Left ventricle myocardium superior (tissue), 1 donor: ENCODE results near the gene AMN1. TPM values are rescaled to one million over a fixed set of nuclear protein-coding genes. Genes with fewer than 3 reads are reported as not detected.
A peak's percentile ranks its signal among the peaks of the same experiment; 100 is the strongest.
"Not testable (repeated sequence)": the region's sequence is repeated elsewhere in the genome, so short reads cannot be mapped to it uniquely, and the experiment has no call there.

Experiments used
- ATAC-seq: fragments of 200-7000 bp; cut with Tn5 transposase; one replicate; pipeline ENCODE4 v1.9.1; 2020; ENCODE audit warnings: mild to moderate bottlenecking, moderate library complexity
- DNase-seq: peaks from one replicate; pipeline ENCODE4 v3.0.0-alpha.2; 2020
- intact Hi-C: fragments of 100-400 bp; cut with micrococcal nuclease; formaldehyde crosslinking; loops from one replicate; pipeline ENCODE4 v1.11.0; 2022
- total RNA-seq: library from RNA; stranded (reverse); fragmentation: NEBNext Ultra II Directional; extraction: Animal tissue kit (Norgen Biotek cat#: 25700); gene quantifications from one replicate; pipeline ENCODE4 v1.2.1, GENCODE V29; 2021
- donor health status: DM: no; HTN: yes; CAD: no; lungs with severe emphysema.

Gene AMN1
- total RNA-seq, 1 donor from 2014 or later = 16.7 TPM

- ATAC-seq, DNase-seq, intact Hi-C loops: not testable (repeated sequence)
These were observed 20.7 kb downstream of the AMN1 start for GRCh38 chr12:31708118-31708517.

GRCh38 chr12:31705621-31706020, 23.2 kb downstream of the AMN1 start:
- ATAC-seq (no peak), DNase-seq (no peak)
- intact Hi-C loops = no loop called here

- intact Hi-C loops = no loop called here
- ATAC-seq (no peak), DNase-seq (no peak)
These were observed 26.8 kb downstream of the AMN1 start for GRCh38 chr12:31702047-31702446.

- intact Hi-C loops = loop anchor here (10.0 kb wide), 1 partner anchor 625 kb away; no protein-coding TSS in a partner anchor
- DNase-seq, ATAC-seq: not testable (repeated sequence)
These were observed 38.9 kb downstream of the AMN1 start for GRCh38 chr12:31689921-31690320.

GRCh38 chr12:31687101-31687527, 41.7 kb downstream of the AMN1 start:
- ATAC-seq = peak; percentile 43
- intact Hi-C loops = loop anchor here (10.0 kb wide), 1 partner anchor 628 kb away; no protein-coding TSS in a partner anchor
- DNase-seq = no peak

GRCh38 chr12:31685801-31686200, 43.0 kb downstream of the AMN1 start:
- intact Hi-C loops = loop anchor here (10.0 kb wide), 1 partner anchor 629 kb away; no protein-coding TSS in a partner anchor
- ATAC-seq (no peak), DNase-seq (no peak)

- DNase-seq (peak; percentile 37), ATAC-seq (peak; percentile 74)
- intact Hi-C loops = loop anchor here (5.0 to 10.0 kb wide), 2 partner anchors 380 to 632 kb away; no protein-coding TSS in a partner anchor
These were observed 46.5 kb downstream of the AMN1 start for GRCh38 chr12:31682136-31682962.

- intact Hi-C loops = no loop called here
- ATAC-seq = no peak
These were observed 56.3 kb downstream of the AMN1 start for GRCh38 chr12:31672521-31672920.

GRCh38 chr12:31669582-31669981, 59.2 kb downstream of the AMN1 start:
- DNase-seq, ATAC-seq, intact Hi-C loops: not testable (repeated sequence)

More at GRCh38 chr12:31672521-31672920, 56.3 kb downstream of the AMN1 start:
- DNase-seq = no peak

GRCh38 chr12:31669020-31669419, 59.8 kb downstream of the AMN1 start:
- ATAC-seq = no peak
- no peak for DNase-seq
- intact Hi-C loops = no loop called here

GRCh38 chr12:31664038-31664437, 64.8 kb downstream of the AMN1 start:
- DNase-seq (no peak), ATAC-seq (no peak)
- intact Hi-C loops = no loop called here

- intact Hi-C loops = no loop called here
- no peak for ATAC-seq
- no peak for DNase-seq
These were observed 65.2 kb downstream of the AMN1 start for GRCh38 chr12:31663576-31663975.

- intact Hi-C loops = no loop called here
These were observed 66.5 kb downstream of the AMN1 start for GRCh38 chr12:31662176-31662849.

GRCh38 chr12:31659087-31659942, 69.5 kb downstream of the AMN1 start, which contains the start of gene ETFBKMT:
TSS of gene ETFBKMT (plus strand) at chr12:31659688. CDS start at chr12:31661954, 2,266 bp downstream.
- intact Hi-C loops = loop anchor here (10.0 kb wide), 1 partner anchor 645 kb away; no protein-coding TSS in a partner anchor
- peak; percentile 96 for ATAC-seq
- peak; percentile 89 for DNase-seq

More at GRCh38 chr12:31662176-31662849, 66.5 kb downstream of the AMN1 start:
- DNase-seq (no peak), ATAC-seq (no peak)

- peak; percentile 4 for ATAC-seq
- DNase-seq = no peak
- intact Hi-C loops = loop anchor here (10.0 kb wide), 1 partner anchor 646 kb away; no protein-coding TSS in a partner anchor
These were observed 70.2 kb downstream of the AMN1 start for GRCh38 chr12:31658471-31659086.

- DNase-seq (no peak), ATAC-seq (no peak)
- intact Hi-C loops = loop anchor here (10.0 kb wide), 1 partner anchor 649 kb away; no protein-coding TSS in a partner anchor
These were observed 73.0 kb downstream of the AMN1 start for GRCh38 chr12:31655792-31656191.

- DNase-seq = no peak
- intact Hi-C loops = loop anchor here (10.0 kb wide), 1 partner anchor 650 kb away; no protein-coding TSS in a partner anchor
These were observed 73.6 kb downstream of the AMN1 start for GRCh38 chr12:31655208-31655607.

GRCh38 chr12:31651893-31652521, 76.8 kb downstream of the AMN1 start:
- ATAC-seq (no peak), DNase-seq (no peak)
- intact Hi-C loops = loop anchor here (10.0 kb wide), 1 partner anchor 653 kb away; no protein-coding TSS in a partner anchor

More at GRCh38 chr12:31655208-31655607, 73.6 kb downstream of the AMN1 start:
- no peak for ATAC-seq
